EH (cell line): ENCODE results near the gene SCAMP2.
"Not testable (repeated sequence)": the region's sequence is repeated elsewhere in the genome, so short reads cannot be mapped to it uniquely, and the experiment has no call there.

Experiments used
- DNase-seq: peaks from one replicate; pipeline ENCODE4 v3.0.0-alpha.2; 2015; ENCODE audit warnings: low read depth

Gene SCAMP2

GRCh38 chr15:74890665-74890960 lies 17.4 kb upstream of the SCAMP2 start:
- no peak for DNase-seq

GRCh38 chr15:74889883-74890664 lies 16.9 kb upstream of the SCAMP2 start, which contains the start of gene MPI:
Gene MPI, plus strand, starts transcription at chr15:74890042. Its CDS starts 32 bp downstream, at chr15:74890074.
- peak; percentile 82 for DNase-seq

DNA sequence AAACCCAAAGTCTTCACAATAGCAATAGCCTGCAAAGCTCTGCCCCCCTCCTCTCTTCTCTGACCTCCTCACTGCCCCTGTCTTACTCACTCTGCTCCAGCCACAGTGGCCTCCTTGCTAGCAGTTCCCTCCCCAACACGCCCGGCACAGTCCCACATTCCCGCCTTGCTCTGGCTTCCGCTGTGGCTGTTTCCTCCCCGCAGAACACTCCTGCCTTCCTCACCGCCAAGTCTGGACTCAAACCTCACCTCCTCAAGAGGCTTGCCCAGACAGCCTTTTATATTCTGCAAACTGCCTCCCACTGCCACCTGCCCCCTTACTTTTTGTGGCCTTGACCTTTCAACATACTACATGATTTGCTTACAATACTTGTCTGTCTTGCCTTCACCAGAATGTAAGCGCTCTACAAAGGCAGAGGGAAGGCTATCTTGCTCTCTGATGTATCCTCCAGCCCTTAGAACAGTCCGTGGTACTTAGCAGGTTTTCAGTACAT lies 16.3 kb upstream of the SCAMP2 start:
- DNase-seq, result peak; percentile 63

- no peak for DNase-seq
These were observed 15.6 kb upstream of the SCAMP2 start for GRCh38 chr15:74888716-74889115.

DNA sequence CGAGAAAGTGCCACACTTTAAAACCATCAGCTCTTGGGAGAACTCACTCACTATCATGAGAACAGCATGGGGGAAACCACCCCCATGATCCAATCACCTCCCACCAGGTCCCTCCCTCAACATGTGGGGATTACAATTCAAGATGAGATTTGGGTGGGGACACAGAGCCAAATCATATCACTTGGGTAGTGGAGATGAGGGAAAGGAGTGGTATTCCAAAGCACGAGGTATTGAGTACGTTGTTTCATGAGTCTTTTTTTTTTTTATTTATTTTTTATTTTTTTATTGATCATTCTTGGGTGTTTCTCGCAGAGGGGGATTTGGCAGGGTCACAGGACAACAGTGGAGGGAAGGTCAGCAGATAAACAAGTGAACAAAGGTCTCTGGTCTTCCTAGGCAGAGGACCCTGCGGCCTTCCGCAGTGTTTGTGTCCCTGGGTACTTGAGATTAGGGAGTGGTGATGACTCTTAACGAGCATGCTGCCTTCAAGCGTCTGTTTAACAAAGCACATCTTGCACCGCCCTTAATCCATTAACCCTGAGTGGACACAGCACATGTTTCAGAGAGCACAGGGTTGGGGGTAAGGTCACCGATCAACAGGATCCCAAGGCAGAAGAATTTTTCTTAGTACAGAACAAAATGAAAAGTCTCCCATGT lies 14.5 kb upstream of the SCAMP2 start:
- DNase-seq, result not testable (repeated sequence)

DNA sequence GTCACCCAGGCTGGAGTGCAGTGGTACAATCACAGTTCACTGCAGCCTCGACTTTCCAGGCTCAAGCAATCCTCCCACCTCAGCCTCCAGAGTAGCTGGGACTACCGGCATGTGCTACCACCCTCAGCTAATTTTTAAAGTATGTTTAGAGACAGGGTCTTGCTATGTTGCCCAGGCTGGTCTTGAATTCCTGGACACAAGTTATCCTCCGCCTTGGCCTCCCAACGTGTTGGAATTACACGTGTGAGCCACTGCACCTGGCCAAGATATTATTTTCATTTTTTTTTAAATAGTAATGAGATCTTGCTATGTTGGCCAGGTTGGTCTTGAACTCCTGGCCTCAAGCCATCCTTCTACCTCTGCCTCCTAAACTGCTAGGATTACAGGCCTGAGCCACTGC lies 12.3 kb upstream of the SCAMP2 start:
- DNase-seq, result no peak

- DNase-seq, result peak; percentile 42
These were observed 11.5 kb upstream of the SCAMP2 start for GRCh38 chr15:74884428-74885223.

- no peak for DNase-seq
These were observed 9.4 kb upstream of the SCAMP2 start for GRCh38 chr15:74882528-74882927.

- no peak for DNase-seq
These were observed 5.1 kb upstream of the SCAMP2 start for GRCh38 chr15:74878273-74878672.

DNA sequence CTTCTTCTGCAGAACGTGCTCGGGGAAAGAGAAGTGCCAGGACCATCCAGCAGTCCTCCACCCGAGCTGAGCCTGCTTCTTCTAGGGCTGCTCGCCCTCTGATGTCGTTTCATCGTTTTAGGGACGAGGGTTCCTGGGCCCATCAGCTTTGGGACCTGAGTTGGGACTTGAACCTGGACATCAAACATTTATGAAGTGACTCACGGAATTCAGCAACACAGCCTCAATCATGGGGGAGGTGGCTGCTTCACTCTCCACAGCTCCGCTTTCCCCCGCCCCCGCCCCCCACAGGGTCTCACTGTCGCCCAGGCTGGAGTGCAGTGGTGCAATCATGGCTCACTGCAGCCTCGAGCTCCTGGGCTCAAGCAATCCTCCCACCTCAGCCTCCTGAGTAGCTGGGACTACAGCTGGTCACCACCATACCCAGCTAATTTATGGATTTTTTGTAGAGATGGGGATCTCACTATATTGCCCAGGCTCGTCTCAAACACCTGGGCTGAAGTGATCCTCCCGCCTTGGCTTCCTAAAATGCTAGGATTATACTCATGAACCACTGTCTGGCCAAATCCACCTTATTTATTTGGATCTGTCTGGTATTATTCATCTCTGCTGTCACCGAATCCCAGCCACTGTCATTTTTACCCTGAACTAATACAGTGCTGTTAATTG lies 725 bp upstream of the SCAMP2 start:
- peak; percentile 32 for DNase-seq

DNA sequence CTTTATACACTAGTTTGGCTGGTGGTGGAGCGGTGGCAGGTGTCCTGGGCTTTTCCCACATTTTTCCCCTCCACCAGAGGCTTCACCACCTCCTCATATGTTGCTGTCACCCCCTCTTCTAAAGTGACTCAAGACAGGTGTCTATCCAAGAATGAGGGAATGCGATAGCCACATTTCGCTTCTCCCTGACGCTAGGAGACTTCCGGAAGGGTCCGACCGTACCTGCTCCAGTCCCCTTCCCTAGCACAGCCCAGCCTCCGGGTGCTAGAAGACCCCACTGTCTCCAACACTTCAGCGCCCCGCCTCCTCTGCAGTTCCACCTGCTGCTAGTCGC lies 496 bp downstream of the SCAMP2 start:
- no peak for DNase-seq

DNA sequence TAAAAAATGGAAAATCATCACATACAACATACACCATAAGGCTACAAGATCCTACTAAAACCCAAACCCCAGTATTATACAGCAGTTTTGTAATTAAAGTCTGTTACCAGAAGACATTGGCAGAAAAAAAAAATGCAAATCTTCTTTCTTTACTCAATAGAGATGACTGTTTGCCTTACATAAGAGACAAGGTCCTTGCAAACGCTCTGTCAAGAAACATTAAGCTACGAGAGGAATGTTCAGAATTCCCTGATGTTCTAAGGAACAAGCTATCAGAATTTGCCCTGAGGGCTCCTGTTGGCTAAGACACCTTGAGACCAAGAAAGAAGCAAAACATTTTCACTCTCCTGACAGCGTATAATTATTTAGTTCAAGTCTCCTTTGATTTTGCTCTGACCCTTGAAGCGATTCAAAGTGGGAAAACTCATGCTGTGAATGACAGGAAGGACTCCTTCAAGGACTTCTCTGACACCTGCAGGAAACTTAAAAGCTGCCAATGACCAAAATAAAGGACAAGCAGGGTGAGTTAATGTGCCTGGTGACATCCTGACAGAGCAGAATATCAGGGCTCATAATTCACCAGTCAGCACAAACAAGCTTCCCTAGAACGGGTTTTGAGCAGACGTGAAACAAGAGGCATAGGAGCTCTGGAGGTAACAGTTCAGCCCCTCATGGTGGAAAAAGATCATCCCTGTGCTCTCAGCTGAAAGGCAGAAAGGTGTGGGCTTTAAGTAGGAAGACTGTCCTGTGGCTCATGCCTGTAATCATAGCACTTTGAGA lies 2.5 kb downstream of the SCAMP2 start:
- peak; percentile 60 for DNase-seq

DNA sequence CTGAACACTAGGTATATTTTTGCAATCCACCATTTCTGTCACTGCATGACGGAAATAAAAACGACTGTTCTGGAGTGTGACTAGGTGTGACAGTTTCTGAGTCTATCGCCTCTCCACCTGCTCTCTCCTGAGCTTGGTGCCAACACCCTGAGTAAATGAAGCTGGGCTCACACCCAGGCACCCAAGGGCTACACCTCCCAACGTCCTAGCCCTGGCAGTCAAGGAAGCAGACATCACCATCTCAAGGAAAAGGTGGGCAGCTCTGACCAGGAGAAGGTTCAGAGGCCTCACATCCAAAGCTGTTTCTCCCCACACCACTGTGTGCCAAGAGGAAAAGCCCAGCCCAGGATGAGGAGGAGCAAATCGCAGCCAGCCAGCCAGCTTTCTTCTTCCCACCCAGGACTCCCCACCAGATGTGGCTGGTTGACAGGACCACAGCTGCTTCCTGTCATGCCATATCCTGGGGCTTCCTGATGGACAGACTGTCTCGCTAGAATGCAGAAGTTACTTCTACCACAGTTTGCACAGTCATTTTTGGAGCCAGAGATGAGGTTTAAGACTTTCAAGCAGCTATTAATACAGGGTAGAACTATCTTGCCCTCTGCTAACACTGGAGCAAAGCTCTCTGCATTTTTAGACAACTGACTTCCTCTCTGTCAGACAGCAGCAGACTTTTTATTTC lies 3.3 kb downstream of the SCAMP2 start:
- peak; percentile 42 for DNase-seq

DNA sequence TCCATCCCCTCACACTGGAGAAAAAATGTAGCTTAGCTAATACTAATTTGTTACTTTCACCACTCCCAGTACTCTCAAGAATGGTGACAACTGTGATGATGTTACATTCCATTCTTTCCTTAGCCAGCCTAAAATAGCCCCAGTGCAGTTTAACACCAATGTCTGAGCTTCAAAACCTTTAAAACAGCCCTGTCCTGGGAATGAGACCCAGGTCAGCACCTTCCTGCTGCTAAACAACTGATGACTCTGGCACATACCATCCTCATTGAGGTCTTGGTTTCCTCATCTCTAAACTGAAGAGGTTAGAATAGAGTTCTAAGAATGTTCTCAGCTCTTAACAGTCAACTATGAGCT lies 3.8 kb downstream of the SCAMP2 start:
- peak; percentile 46 for DNase-seq

- DNase-seq, result no peak
These were observed 5.1 kb downstream of the SCAMP2 start for GRCh38 chr15:74868059-74868458.

DNA sequence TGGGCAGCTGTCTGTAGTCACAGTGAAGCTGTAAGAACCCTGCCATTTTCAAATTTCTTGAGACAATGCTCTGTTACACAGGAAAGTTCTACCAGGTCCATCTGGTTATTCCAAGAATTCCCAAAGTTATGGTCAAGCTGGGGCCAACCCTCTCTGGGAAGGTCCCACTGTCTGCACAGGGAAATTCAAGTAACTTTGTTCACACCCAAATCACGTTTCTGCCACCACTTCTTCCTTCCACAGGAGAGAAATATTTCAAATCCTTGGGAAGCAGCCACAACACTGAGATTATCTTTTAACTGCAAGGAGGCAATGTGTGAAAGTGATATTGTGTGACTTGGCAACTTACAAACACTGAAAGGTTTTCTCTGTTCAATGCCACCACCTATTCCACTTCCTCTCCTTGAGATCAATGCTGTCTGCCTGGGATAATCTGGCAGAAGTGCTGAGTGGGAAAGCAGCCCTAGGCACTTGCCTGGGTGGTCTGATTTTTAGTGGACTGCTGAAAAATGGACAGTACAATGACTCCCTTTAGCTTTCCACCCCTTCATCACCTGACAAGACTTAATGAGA lies 5.6 kb downstream of the SCAMP2 start:
- no peak for DNase-seq

DNA sequence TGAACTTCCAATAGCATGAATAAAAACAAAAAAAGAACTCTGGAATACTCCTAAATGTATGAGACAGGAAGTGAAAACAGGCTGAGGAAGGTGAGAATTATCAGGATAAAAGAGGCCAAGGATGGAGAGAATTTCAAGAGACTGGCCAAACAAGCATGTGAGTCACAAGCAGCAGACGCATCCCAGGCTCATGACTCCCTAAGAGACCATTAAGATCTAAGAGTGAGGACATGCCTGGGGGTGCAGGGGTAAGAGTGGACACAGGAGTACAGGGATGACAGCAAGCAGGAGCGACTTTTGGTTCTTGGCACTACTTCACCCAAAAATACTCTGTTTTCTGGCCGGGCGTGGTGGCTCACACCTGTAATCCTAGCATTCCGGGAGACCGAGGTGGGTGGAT lies 7.1 kb downstream of the SCAMP2 start:
- peak; percentile 72 for DNase-seq

GRCh38 chr15:74865316-74865715 lies 7.8 kb downstream of the SCAMP2 start:
- no peak for DNase-seq

- no peak for DNase-seq
These were observed 8.9 kb downstream of the SCAMP2 start for GRCh38 chr15:74864296-74864695.

DNA sequence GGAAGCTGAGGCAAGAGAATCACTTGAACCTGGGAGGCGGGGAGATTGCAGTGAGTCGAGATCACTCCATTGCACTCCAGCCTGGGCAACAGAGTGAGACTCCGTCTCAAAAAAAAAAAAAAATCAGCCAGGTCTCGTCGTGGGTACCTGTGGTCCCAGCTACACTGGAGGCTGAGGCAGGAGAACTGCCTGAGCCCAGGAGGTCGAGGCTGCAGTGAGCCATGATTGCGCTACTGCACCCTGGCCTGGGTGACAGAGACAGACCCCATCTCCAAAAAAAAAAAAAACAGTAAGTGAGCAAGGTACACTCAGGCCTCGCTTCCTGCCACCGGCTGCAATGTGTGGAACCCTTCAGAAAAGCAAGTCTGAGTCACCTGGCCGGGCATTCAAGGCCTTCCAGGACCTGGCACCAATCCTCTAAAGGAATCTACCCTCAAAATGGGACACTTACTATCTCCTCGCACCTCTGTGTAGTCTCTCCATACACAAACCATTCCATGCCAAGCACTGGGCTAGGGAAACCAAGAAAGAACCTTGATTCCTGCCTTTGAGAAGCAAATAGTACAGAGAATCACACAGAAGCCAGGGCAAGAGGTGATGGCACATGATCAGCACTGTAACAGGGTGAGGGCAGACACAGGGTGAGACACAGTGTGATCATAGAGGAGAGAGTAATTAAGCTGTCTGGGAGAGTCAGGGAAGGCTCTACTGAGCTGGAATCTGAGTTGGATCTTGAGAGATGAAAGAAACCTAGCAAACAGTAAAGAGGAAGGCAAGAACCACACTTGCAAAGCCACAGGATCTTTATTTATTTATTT lies 9.7 kb downstream of the SCAMP2 start:
- peak; percentile 36 for DNase-seq
